K562 (cell line): ENCODE results near the gene SLC12A3. TPM values are rescaled to one million over a fixed set of nuclear protein-coding genes. Genes with fewer than 3 reads are reported as not detected.

Experiments used
- ATAC-seq: fragments of 200-7000 bp; cut with Tn5 transposase; 3 replicates; pipeline ENCODE4 v1.9.1; 2020; ENCODE audit warnings: moderate library complexity
- BruUV-seq: library from RNA; stranded (reverse); fragments of 400-500 nt; replicated peaks from 2 replicates; lab custom pipeline; 2021; lab: Mats Ljungman, UMichigan
- CTCF ChIA-PET: fragments of 300-600 bp; formaldehyde crosslinking; extraction: SDS; loops from one replicate; lab custom pipeline; 2021; ENCODE audit warnings: low intra/inter-chr PET ratio; lab: Yijun Ruan, JAX
- POLR2A ChIA-PET: fragments of 300-600, 350-650 bp; sonication (Branson Sonifier 250); formaldehyde crosslinking; extraction: SDS; loops from one replicate; lab custom pipeline; 2021; ENCODE audit warnings: antibody characterized with exemption, inconsistent platforms; lab: Yijun Ruan, JAX
- DNase-seq, 4 experiments: peaks; one replicate each; pipeline versions ENCODE4 v3.0.0 to v3.0.0-alpha.2; 2011 to 2018; ENCODE audit warnings: low spot score in 3 of 4, mixed read lengths in 3 of 4; ENCODE audit errors: extremely low read depth in 1 of 4
- FAIRE-seq: peaks from 2 replicates; lab custom pipeline; 2011; peaks lifted over from hg19 to GRCh38; lab: Jason Lieb, UNC
- H2AFZ ChIP-seq: 2 replicates; pipeline ENCODE4 v1.6.0; 2011; ENCODE audit warnings: low read depth, low read length, control low read depth, inconsistent platforms
- H3K27ac ChIP-seq: fragments of 200-600 bp; 3 replicates; pipeline ENCODE4 v1.8.0; 2011; ENCODE audit warnings: low read depth, mild to moderate bottlenecking, control low read depth, inconsistent platforms, low read length, moderate library complexity, mixed read lengths; ENCODE audit errors: extremely low read depth
- H3K27me3 ChIP-seq, 2 experiments: fragments of 300-600 bp in 1 of 2; 2 replicates in 1 of 2; 3 replicates in 1 of 2; pipeline versions ENCODE4 v1.6.0 to v1.8.0; 2011; ENCODE audit warnings: inconsistent platforms in 2 of 2, low read length in 2 of 2, mild to moderate bottlenecking in 1 of 2, mixed read lengths in 1 of 2, moderate library complexity in 1 of 2; ENCODE audit not compliant: control insufficient read depth in 2 of 2, insufficient read depth in 2 of 2
- H3K36me3 ChIP-seq: fragments of 300-600 bp; 3 replicates; pipeline ENCODE4 v1.8.0; 2011; ENCODE audit warnings: mild to moderate bottlenecking, low read length, inconsistent platforms; ENCODE audit not compliant: control insufficient read depth, insufficient read depth
- H3K4me1 ChIP-seq, 2 experiments: fragments of 200-600 bp in 1 of 2; replicated peaks in 1 of 2; 2 replicates in 1 of 2; 3 replicates in 1 of 2; pipeline versions ENCODE4 v1.5.1 to v1.8.0; 2011; ENCODE audit warnings: inconsistent platforms in 2 of 2, low read length in 2 of 2, mild to moderate bottlenecking in 1 of 2, mixed read lengths in 1 of 2, moderate library complexity in 1 of 2; ENCODE audit not compliant: control insufficient read depth in 2 of 2, insufficient read depth in 2 of 2
- H3K4me2 ChIP-seq: 2 replicates; pipeline ENCODE4 v1.6.1; 2011; ENCODE audit warnings: low read length, control low read depth, inconsistent platforms, mixed read lengths; ENCODE audit not compliant: insufficient read depth
- H3K4me3 ChIP-seq: fragments of 200-600 bp; sonication (generic), shearing (Covaris generic); 2 replicates; pipeline ENCODE4 v1.5.1; 2016; ENCODE audit warnings: control low read depth, inconsistent platforms
- H3K79me2 ChIP-seq: fragments of 200-600 bp; 3 replicates; pipeline ENCODE4 v1.8.0; 2011; ENCODE audit warnings: low read length, inconsistent platforms; ENCODE audit not compliant: control insufficient read depth, insufficient read depth
- H3K9ac ChIP-seq, 2 experiments: 2 replicates each; pipeline versions ENCODE4 v1.6.0 to v1.6.1; 2011; ENCODE audit warnings: low read depth in 2 of 2, low read length in 2 of 2, control low read depth in 1 of 2, inconsistent platforms in 1 of 2, mild to moderate bottlenecking in 1 of 2, mixed read lengths in 1 of 2; ENCODE audit not compliant: insufficient read depth in 1 of 2
- H3K9me1 ChIP-seq: one replicate; pipeline ENCODE4 v1.6.0; 2011; ENCODE audit warnings: inconsistent platforms, mild to moderate bottlenecking, low read length, moderate library complexity; ENCODE audit not compliant: control insufficient read depth, insufficient read depth
- H3K9me3 ChIP-seq: replicated peaks from 2 replicates; pipeline ENCODE4 v1.5.1; 2011; ENCODE audit warnings: low read depth, low read length, inconsistent platforms; ENCODE audit not compliant: control insufficient read depth, insufficient read depth
- H4K20me1 ChIP-seq: replicated peaks from 2 replicates; pipeline ENCODE4 v1.6.1; 2011; ENCODE audit warnings: low read length, inconsistent platforms, mixed read lengths; ENCODE audit not compliant: control insufficient read depth, insufficient read depth
- ASH1L ChIP-seq: fragments of 450-650 bp; IDR thresholded peaks from 2 replicates; pipeline ENCODE4 v1.6.1; 2018; ENCODE audit warnings: borderline replicate concordance, mild to moderate bottlenecking, low read depth; ENCODE audit not compliant: partially characterized antibody
- MXI1 ChIP-seq: IDR thresholded peaks from 2 replicates; pipeline ENCODE4 v1.6.1; 2011; ENCODE audit warnings: low read depth, mild to moderate bottlenecking, improper control_type of control experiment, low read length
- NFATC3 ChIP-seq: fragments of 450-650 bp; IDR thresholded peaks from 2 replicates; pipeline ENCODE4 v1.6.1; 2017; ENCODE audit warnings: mild to moderate bottlenecking
- RBBP5 ChIP-seq: fragments of 200-600 bp; sonication (generic); IDR thresholded peaks from 2 replicates; pipeline ENCODE4 v1.6.1; 2012; ENCODE audit warnings: borderline replicate concordance, mild to moderate bottlenecking, low read length, control low read depth, inconsistent platforms; ENCODE audit not compliant: insufficient read depth, poor library complexity, severe bottlenecking
- SAP30 ChIP-seq: fragments of 200-600 bp; sonication (generic); IDR thresholded peaks from 2 replicates; pipeline ENCODE4 v1.6.1; 2012; ENCODE audit warnings: borderline replicate concordance, low read depth, mild to moderate bottlenecking, moderate library complexity, low read length, control low read depth, inconsistent platforms; ENCODE audit not compliant: insufficient read depth, poor library complexity, severe bottlenecking
- SETDB1 ChIP-seq: IDR thresholded peaks from one replicate; pipeline ENCODE4 v1.6.1; 2012; ENCODE audit warnings: low read length, control low read depth, inconsistent platforms
- SMC3 ChIP-seq: conservative IDR thresholded peaks from 2 replicates; pipeline ENCODE4 v1.6.1; 2011; ENCODE audit warnings: low read depth, low read length, improper control_type of control experiment; ENCODE audit not compliant: insufficient read depth
- ZNF444 ChIP-seq: fragments of 250-450 bp; sonication (Bioruptor Pico); IDR thresholded peaks from 2 replicates; pipeline ENCODE4 v1.4.0; 2020; ENCODE audit warnings: mild to moderate bottlenecking, moderate library complexity
- whole genome bisulfite sequencing: fragments of 100-300 bp; shearing (Covaris generic); methylation state at CpG from one replicate; pipeline ENCODE4 v1.1.6; 2016; ENCODE audit warnings: low coverage, mixed read lengths; ENCODE audit not compliant: insufficient coverage; ENCODE audit errors: missing lambda C conversion rate; 5-methylcytosine and 5-hydroxymethylcytosine counted together
- in situ Hi-C: fragments of 300-500 bp; cut with MboI; formaldehyde crosslinking; loops from 4 replicates; pipeline ENCODE4 v1.15.0; 2018; ENCODE audit warnings: inconsistent platforms, mixed read lengths
- intact Hi-C: fragments of 100-400 bp; cut with micrococcal nuclease; formaldehyde crosslinking; loops from 2 replicates; pipeline ENCODE4 v1.14.2; 2022
- polyA plus RNA-seq, 8 experiments: library from polyadenylated mRNA; depleted of rRNA in 4 of 8; stranded (reverse) in 5 of 8; unstranded in 3 of 8; fragments of >200 nt; fragmentation: Nextera tagmentation in 2 of 8; fragmentation: Illumina TruSeq in 1 of 8; extraction: Ambion mirVana in 2 of 8; extraction: Trizol in 1 of 8; gene quantifications; 2 replicates each; pipeline versions ENCODE4 v1.2.1 to v1.2.3, GENCODE V29; 2011 to 2014; ENCODE audit warnings: inconsistent platforms in 1 of 8, missing spikeins in 1 of 8
- total RNA-seq, 7 experiments: library from RNA; depleted of rRNA in 6 of 7; stranded (reverse); fragments of >200 nt in 6 of 7; fragmentation: Illumina TruSeq in 2 of 7; extraction: Trizol in 2 of 7; gene quantifications; 2 replicates each; pipeline versions ENCODE4 v1.2.1 to v1.2.3, GENCODE V29; 2011 to 2021; ENCODE audit warnings: low replicate concordance in 1 of 7
- TF ChIP-seq, protein P1 (sequence below): fragments of 250-450 bp; sonication (Bioruptor Pico); IDR thresholded peaks from 2 replicates; pipeline ENCODE4 v1.4.0; 2020; ENCODE audit warnings: borderline replicate concordance

SLC12A3 gene
- total and polyA plus RNA-seq, 9 of the 15 experiments (the other 6 are each of a cell fraction or from before 2014, with no cell fraction given) = not detected

DNA sequence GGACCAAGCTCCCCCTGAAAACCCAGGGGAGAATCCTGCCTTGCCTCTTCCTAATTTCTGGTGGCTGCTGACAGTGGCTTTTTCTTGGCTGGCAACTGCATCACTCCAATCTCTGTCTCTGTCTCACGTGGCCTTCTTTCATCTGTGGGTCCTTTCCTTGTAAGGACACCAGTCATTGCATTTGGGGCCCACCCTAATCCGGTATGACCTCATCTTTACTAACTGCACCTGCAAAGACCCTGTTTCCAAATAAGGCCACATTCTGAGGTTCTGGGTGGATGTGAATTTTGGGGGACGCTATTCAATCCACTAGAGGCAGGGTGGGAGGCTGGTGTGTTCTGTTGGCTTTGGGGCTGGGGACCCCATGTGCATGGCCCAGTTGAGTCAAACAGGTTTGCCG is 11.0 kb downstream of the SLC12A3 start:
- peaks cover 12 to 27% of the 10 kb centered on the region in 2 experiments; a peak in 4 of 5 replicates for H3K27me3 ChIP-seq
- no peaks in the 10 kb centered on the region; the same call in 1 of the 2 replicates for H4K20me1 ChIP-seq
- no peak overlapping the region for H3K27ac ChIP-seq
- no peak overlapping the region for H3K4me2 ChIP-seq
- H3K9me3 ChIP-seq = no peaks in the 10 kb centered on the region
- no peaks in the 10 kb centered on the region for H3K9me1 ChIP-seq
- FAIRE-seq = no peak
- no peak for TF ChIP-seq SMC3
- no peak for TF ChIP-seq SAP30
- no peak for TF ChIP-seq NFATC3
- TF ChIP-seq ASH1L = no peak
- no peak for TF ChIP-seq RBBP5
- no peak for TF ChIP-seq ZNF444 (CRISPR knock-in tag)
- no peak for TF ChIP-seq MXI1
- TF ChIP-seq SETDB1 = no peak
- TF ChIP-seq, protein P1, sequence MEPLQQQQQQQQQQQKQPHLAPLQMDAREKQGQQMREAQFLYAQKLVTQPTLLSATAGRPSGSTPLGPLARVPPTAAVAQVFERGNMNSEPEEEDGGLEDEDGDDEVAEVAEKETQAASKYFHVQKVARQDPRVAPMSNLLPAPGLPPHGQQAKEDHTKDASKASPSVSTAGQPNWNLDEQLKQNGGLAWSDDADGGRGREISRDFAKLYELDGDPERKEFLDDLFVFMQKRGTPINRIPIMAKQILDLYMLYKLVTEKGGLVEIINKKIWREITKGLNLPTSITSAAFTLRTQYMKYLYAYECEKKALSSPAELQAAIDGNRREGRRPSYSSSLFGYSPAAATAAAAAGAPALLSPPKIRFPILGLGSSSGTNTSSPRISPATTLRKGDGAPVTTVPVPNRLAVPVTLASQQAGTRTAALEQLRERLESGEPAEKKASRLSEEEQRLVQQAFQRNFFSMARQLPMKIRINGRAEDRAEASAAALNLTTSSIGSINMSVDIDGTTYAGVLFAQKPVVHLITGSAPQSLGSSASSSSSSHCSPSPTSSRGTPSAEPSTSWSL (CRISPR knock-in tag) = no peak
- TF ChIP-seq, all 486 proteins: peak for 0
- DNase-seq (no peak), ATAC-seq (no peak)
- 14% methylated on average over 4 of the region's 4 CpGs for WGBS
- peaks cover 0 to 4% of the 10 kb centered on the region in 2 experiments; a peak in 2 of 5 replicates for H3K4me1 ChIP-seq
- in situ Hi-C loops = no loop called here
- H3K4me3 ChIP-seq = no peak overlapping the region
- intact Hi-C loops = no loop called here
- CTCF ChIA-PET = no interaction called here
- no peaks in the 10 kb centered on the region for H3K36me3 ChIP-seq
- no peak overlapping the region for H3K9ac ChIP-seq
- no peak overlapping the region for H2AFZ ChIP-seq
- POLR2A ChIA-PET = interaction anchor here (1.0 kb wide), 1 partner anchor 8 kb away, joined by 3 read pairs; no protein-coding TSS in a partner anchor
- H3K79me2 ChIP-seq = no peaks in the 10 kb centered on the region
- BruUV-seq = no TSS peak
